HepG2 (cell line): Measurements from ENCODE around the gene FHIT. TPM values are rescaled to one million over a fixed set of nuclear protein-coding genes. Genes with fewer than 3 reads are reported as not detected.

Experiments used
- ATAC-seq: fragments of 200-7000 bp; cut with Tn5 transposase; 3 replicates; pipeline ENCODE4 v1.9.1; 2020; ENCODE audit warnings: mild to moderate bottlenecking, moderate library complexity
- BruUV-seq: library from RNA; stranded (reverse); fragments of 400-500 nt; replicated peaks from 2 replicates; lab custom pipeline; 2021; lab: Mats Ljungman, UMichigan
- CTCF ChIA-PET: fragments of 300-600 bp; formaldehyde crosslinking; extraction: SDS; loops from one replicate; lab custom pipeline; 2021; ENCODE audit warnings: low total read pairs, inconsistent platforms, low intra/inter-chr PET ratio; lab: Yijun Ruan, JAX
- POLR2A ChIA-PET: fragments of 350-600 bp; sonication (Branson Sonifier 250); formaldehyde crosslinking; loops from one replicate; lab custom pipeline; 2020; ENCODE audit warnings: antibody characterized with exemption, inconsistent platforms; lab: Yijun Ruan, JAX
- DNase-seq: peaks from one replicate; pipeline ENCODE4 v3.0.0-alpha.2; 2015; ENCODE audit warnings: low spot score
- FAIRE-seq: peaks from 3 replicates; lab custom pipeline; 2011; peaks lifted over from hg19 to GRCh38; lab: Jason Lieb, UNC
- H2AFZ ChIP-seq: one replicate; pipeline ENCODE4 v1.6.1; 2011; ENCODE audit warnings: low read length, inconsistent platforms
- H3K27ac ChIP-seq: fragments of 300-600 bp; 3 replicates; pipeline ENCODE4 v1.8.0; 2011; ENCODE audit warnings: mixed run types, mild to moderate bottlenecking, mixed read lengths, low read length, inconsistent platforms; ENCODE audit not compliant: insufficient read depth; ENCODE audit errors: extremely low read length
- H3K27me3 ChIP-seq, 2 experiments: fragments of 200-600 bp in 1 of 2; 2 replicates in 1 of 2; 3 replicates in 1 of 2; pipeline versions ENCODE4 v1.6.0 to v1.8.0; 2011; ENCODE audit warnings: low read length in 2 of 2, mild to moderate bottlenecking in 2 of 2, moderate library complexity in 2 of 2, inconsistent platforms in 1 of 2; ENCODE audit not compliant: insufficient read depth in 2 of 2, control insufficient read depth in 1 of 2
- H3K36me3 ChIP-seq, 2 experiments: fragments of 200-600 bp in 1 of 2; replicated peaks in 1 of 2; 2 replicates in 1 of 2; 3 replicates in 1 of 2; pipeline versions ENCODE4 v1.5.1 to v1.8.0; 2011; ENCODE audit warnings: low read length in 2 of 2, inconsistent platforms in 1 of 2; ENCODE audit not compliant: insufficient read depth in 2 of 2, control insufficient read depth in 1 of 2
- H3K4me1 ChIP-seq: 2 replicates; pipeline ENCODE4 v1.5.1; 2012; ENCODE audit warnings: low read length, inconsistent platforms; ENCODE audit not compliant: insufficient read depth
- H3K4me2 ChIP-seq: 2 replicates; pipeline ENCODE4 v1.6.0; 2011; ENCODE audit warnings: low read depth, low read length, inconsistent platforms
- H3K4me3 ChIP-seq, 3 experiments: fragments of 200-600 bp in 1 of 3; sonication (generic), shearing (Covaris generic) in 1 of 3; replicated peaks in 1 of 3; 2 replicates each; pipeline ENCODE4 v1.5.1; 2011 to 2016; ENCODE audit warnings: low read length in 3 of 3, inconsistent platforms in 2 of 3, low read depth in 2 of 3, mild to moderate bottlenecking in 2 of 3, control low read depth in 1 of 3, mixed read lengths in 1 of 3; ENCODE audit not compliant: insufficient read depth in 1 of 3
- H3K79me2 ChIP-seq: one replicate; pipeline ENCODE4 v1.6.1; 2011; ENCODE audit warnings: low read length, inconsistent platforms; ENCODE audit not compliant: insufficient read depth
- H3K9ac ChIP-seq: 2 replicates; pipeline ENCODE4 v1.6.0; 2011; ENCODE audit warnings: mild to moderate bottlenecking, low read depth, low read length, inconsistent platforms; ENCODE audit not compliant: insufficient read depth
- H3K9me3 ChIP-seq: 2 replicates; pipeline ENCODE4 v1.5.1; 2012; ENCODE audit warnings: mild to moderate bottlenecking, low read length
- H4K20me1 ChIP-seq: 2 replicates; pipeline ENCODE4 v1.6.0; 2011; ENCODE audit warnings: inconsistent platforms, mild to moderate bottlenecking, low read length, moderate library complexity; ENCODE audit not compliant: insufficient read depth
- ARID2 ChIP-seq: sonication (generic); formaldehyde crosslinking; IDR thresholded peaks from 2 replicates; pipeline ENCODE4 v1.8.1; 2022; ENCODE audit warnings: mild to moderate bottlenecking, missing genetic modification reagents, borderline replicate concordance
- CREB1 ChIP-seq, 2 experiments: fragments of 450-650 bp in 1 of 2; IDR thresholded peaks; 2 replicates each; pipeline ENCODE4 v1.6.1; 2016 to 2017; ENCODE audit warnings: control low read depth in 1 of 2, mild to moderate bottlenecking in 1 of 2, missing compliant biosample characterization in 1 of 2, missing genetic modification characterization in 1 of 2
- GLI4 ChIP-seq: sonication (generic); formaldehyde crosslinking; IDR thresholded peaks from 2 replicates; pipeline ENCODE4 v1.5.1; 2020; ENCODE audit warnings: missing genetic modification reagents, mild to moderate bottlenecking, moderate library complexity, borderline replicate concordance
- PAWR ChIP-seq: sonication (generic); formaldehyde crosslinking; IDR thresholded peaks from 2 replicates; pipeline ENCODE4 v1.4.0; 2020; ENCODE audit warnings: missing genetic modification reagents, mild to moderate bottlenecking, borderline replicate concordance
- POLR2AphosphoS2 ChIP-seq: IDR thresholded peaks from 2 replicates; pipeline ENCODE4 v1.6.1; 2011; ENCODE audit warnings: low read depth, low read length, improper control_type of control experiment
- ZBTB10 ChIP-seq: sonication (generic); formaldehyde crosslinking; IDR thresholded peaks from 2 replicates; pipeline ENCODE4 v1.4.0; 2020; ENCODE audit warnings: missing genetic modification reagents, borderline replicate concordance
- ZNF143 ChIP-seq: sonication (generic); formaldehyde crosslinking; IDR thresholded peaks from 2 replicates; pipeline ENCODE4 v1.4.0; 2020; ENCODE audit warnings: missing genetic modification reagents
- ZNF256 ChIP-seq: sonication (generic); formaldehyde crosslinking; conservative IDR thresholded peaks from 2 replicates; pipeline ENCODE4 v1.4.0; 2020; ENCODE audit warnings: missing genetic modification reagents
- ZNF784 ChIP-seq: sonication (generic); formaldehyde crosslinking; IDR thresholded peaks from 2 replicates; pipeline ENCODE4 v1.5.1; 2020; ENCODE audit warnings: missing genetic modification reagents, mild to moderate bottlenecking, borderline replicate concordance
- WGBS: methylation state at CpG from one replicate; pipeline ENCODE4 v1.1.6; 2017; ENCODE audit warnings: low lambda C conversion rate; 5-methylcytosine and 5-hydroxymethylcytosine counted together
- in situ Hi-C: cut with HindIII; loops from 2 replicates; pipeline ENCODE4 v1.10.0; 2017; ENCODE audit warnings: low pct_unique_long_range_greater_than_20kb; ENCODE audit not compliant: extremely low pct_ligation_motif_present
- intact Hi-C: fragments of 100-400 bp; cut with micrococcal nuclease; formaldehyde crosslinking; loops from one replicate; pipeline ENCODE4 v1.10.0; 2022; ENCODE audit not compliant: unreplicated experiment
- polyA plus RNA-seq, 8 experiments: library from polyadenylated mRNA; depleted of rRNA in 3 of 8; stranded (reverse) in 7 of 8; unstranded in 1 of 8; fragments of >200 nt; fragmentation: Illumina TruSeq in 4 of 8; extraction: Trizol in 4 of 8; gene quantifications; 2 replicates each; pipeline versions ENCODE4 v1.2.1 to v1.2.3, GENCODE V29; 2011 to 2016; ENCODE audit warnings: low read depth in 4 of 8, missing spikeins in 1 of 8, mixed read lengths in 1 of 8; ENCODE audit not compliant: insufficient read depth in 1 of 8
- total RNA-seq, 5 experiments: library from RNA; depleted of rRNA; stranded (reverse); fragments of >200 nt; fragmentation: Illumina TruSeq; extraction: Trizol; gene quantifications; 2 replicates each; pipeline ENCODE4 v1.2.3, GENCODE V29; 2016; ENCODE audit warnings: low read depth in 1 of 5

The FHIT gene
- total and polyA plus RNA-seq, 2 of the 13 experiments (the other 11 are each of a cell fraction or from before 2014, with no cell fraction given): 4.0 to 4.6 TPM

- no peak for TF ChIP-seq ZBTB10 (CRISPR knock-in tag)
- TF ChIP-seq CREB1 (IDR thresholded peaks at IDR 0.05): no peak
- TF ChIP-seq CREB1 (CRISPR knock-in tag; IDR thresholded peaks at IDR 0.05): no peak
- TF ChIP-seq ARID2 (CRISPR knock-in tag): no peak
- no peak for TF ChIP-seq ZNF256 (CRISPR knock-in tag)
- TF ChIP-seq, all 625 proteins: peak for 0
Measured at GRCh38 chr3:61074783-61075182, 176.5 kb downstream of the FHIT start (continued).

GRCh38 chr3:61073566-61074165, 177.6 kb downstream of the FHIT start:
- Histone ChIP-seq H3K4me3 (no peak overlapping the region), H3K9ac (no peak overlapping the region), H3K27ac (no peak overlapping the region), H3K36me3 (no peaks in the 10 kb centered on the region), H2AFZ (no peak overlapping the region), H3K4me2 (no peak overlapping the region), H4K20me1 (no peaks in the 10 kb centered on the region), H3K9me3 (no peaks in the 10 kb centered on the region), H3K79me2 (no peaks in the 10 kb centered on the region), H3K27me3 (no peaks in the 10 kb centered on the region), H3K4me1 (no peaks in the 10 kb centered on the region)
- 85% methylated on average over 4 of the region's 4 CpGs for WGBS
- TF ChIP-seq ZNF784 (no peak), ZBTB10 (CRISPR knock-in tag) (no peak), POLR2AphosphoS2 (no peak), ZNF143 (CRISPR knock-in tag) (no peak), PAWR (CRISPR knock-in tag) (no peak), GLI4 (CRISPR knock-in tag) (no peak)
- BruUV-seq: no TSS peak
- no peak for DNase-seq
- intact Hi-C loops: no loop called here
- ChIA-PET POLR2A (no interaction called here), CTCF (no interaction called here)
- in situ Hi-C loops: no loop called here
- no peak for ATAC-seq
- FAIRE-seq: no peak
